MM.1S (cell line): ENCODE results near the gene TXNDC11.

Experiments used
- EZH2 ChIP-seq: fragments of 300-600 bp; sonication (generic); optimal IDR thresholded peaks from 2 replicates; pipeline ENCODE3; 2017; ENCODE audit warnings: low read depth, mild to moderate bottlenecking, antibody characterized with exemption, low read length, mixed read lengths
- EZH2phosphoT487 ChIP-seq: fragments of 300-600 bp; sonication (generic); IDR thresholded peaks from 2 replicates; pipeline ENCODE4 v1.6.1; 2018; ENCODE audit warnings: antibody characterized with exemption, low read length
- TF ChIP-seq, protein P1 (sequence below): fragments of 300-600 bp; sonication (generic); IDR thresholded peaks from 2 replicates; pipeline ENCODE4 v1.5.1; 2016; ENCODE audit warnings: antibody characterized with exemption, low read length, mixed read lengths

DNA sequence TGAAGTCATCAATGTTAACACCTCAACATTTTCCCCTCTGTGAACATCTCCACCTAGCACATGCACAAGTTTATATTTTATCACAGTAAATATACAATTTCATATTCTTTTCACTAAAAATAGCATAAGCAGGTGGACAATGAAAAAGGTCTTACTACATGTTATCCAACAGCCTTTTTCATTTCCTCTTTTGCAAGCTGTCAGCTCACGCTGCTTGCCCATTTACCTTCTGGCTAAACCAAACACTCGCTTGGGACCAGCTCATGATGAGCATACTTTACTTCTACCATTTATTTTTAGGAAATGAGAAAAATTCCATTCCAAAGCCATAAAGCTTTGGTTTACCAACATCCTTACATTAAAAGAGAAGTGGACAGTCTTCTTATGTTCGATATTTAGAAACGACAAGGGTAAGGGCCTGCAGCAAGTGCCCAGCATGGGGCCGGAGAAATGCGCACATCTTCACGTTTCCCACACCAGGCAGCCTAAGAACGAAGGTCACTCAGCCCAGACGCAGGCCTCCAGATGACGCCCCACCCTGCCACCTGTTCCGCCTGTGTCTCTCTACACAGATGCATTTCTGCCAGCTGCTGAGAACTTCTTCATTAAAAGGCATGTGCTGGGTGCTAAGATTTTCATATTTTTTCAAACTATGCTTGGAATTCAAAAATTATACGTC, 60.5 kb downstream of the TXNDC11 start:
- TF ChIP-seq EZH2, result no peak
- TF ChIP-seq, protein P1, sequence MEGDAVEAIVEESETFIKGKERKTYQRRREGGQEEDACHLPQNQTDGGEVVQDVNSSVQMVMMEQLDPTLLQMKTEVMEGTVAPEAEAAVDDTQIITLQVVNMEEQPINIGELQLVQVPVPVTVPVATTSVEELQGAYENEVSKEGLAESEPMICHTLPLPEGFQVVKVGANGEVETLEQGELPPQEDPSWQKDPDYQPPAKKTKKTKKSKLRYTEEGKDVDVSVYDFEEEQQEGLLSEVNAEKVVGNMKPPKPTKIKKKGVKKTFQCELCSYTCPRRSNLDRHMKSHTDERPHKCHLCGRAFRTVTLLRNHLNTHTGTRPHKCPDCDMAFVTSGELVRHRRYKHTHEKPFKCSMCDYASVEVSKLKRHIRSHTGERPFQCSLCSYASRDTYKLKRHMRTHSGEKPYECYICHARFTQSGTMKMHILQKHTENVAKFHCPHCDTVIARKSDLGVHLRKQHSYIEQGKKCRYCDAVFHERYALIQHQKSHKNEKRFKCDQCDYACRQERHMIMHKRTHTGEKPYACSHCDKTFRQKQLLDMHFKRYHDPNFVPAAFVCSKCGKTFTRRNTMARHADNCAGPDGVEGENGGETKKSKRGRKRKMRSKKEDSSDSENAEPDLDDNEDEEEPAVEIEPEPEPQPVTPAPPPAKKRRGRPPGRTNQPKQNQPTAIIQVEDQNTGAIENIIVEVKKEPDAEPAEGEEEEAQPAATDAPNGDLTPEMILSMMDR, result no peak
- TF ChIP-seq EZH2phosphoT487, result no peak
